AG04450 (cell line): ENCODE results near the gene SGSH. TPM values are rescaled to one million over a fixed set of nuclear protein-coding genes. Genes with fewer than 3 reads are reported as not detected.

Experiments used
- CTCF ChIA-PET: fragments of 300-600, 350-600 bp; formaldehyde crosslinking; extraction: SDS; loops from one replicate; lab custom pipeline; 2022; ENCODE audit warnings: antibody characterized with exemption, inconsistent platforms; lab: Charles Lee
- POLR2A ChIA-PET: fragments of 350-600 bp; formaldehyde crosslinking; extraction: SDS; loops from one replicate; lab custom pipeline; 2021; ENCODE audit warnings: antibody characterized with exemption, inconsistent platforms; lab: Yijun Ruan, JAX
- DNase-seq: peaks from one replicate; pipeline ENCODE4 v3.0.0-alpha.2; 2011; ENCODE audit warnings: low read depth, low spot score
- H3K27ac ChIP-seq: one replicate; pipeline ENCODE4 v1.5.1; 2012; ENCODE audit warnings: low read depth, low read length, control low read depth
- H3K27me3 ChIP-seq: one replicate; pipeline ENCODE4 v1.6.0; 2012; ENCODE audit warnings: low read length; ENCODE audit not compliant: control insufficient read depth, insufficient read depth
- H3K4me3 ChIP-seq: 2 replicates; pipeline ENCODE4 v1.5.1; 2011; ENCODE audit warnings: mild to moderate bottlenecking, low read depth, low read length, control low read depth
- H3K9me3 ChIP-seq: 2 replicates; pipeline ENCODE4 v1.5.1; 2012; ENCODE audit warnings: low read length; ENCODE audit not compliant: control insufficient read depth, insufficient read depth
- CTCF ChIP-seq: IDR thresholded peaks from 2 replicates; pipeline ENCODE4 v1.5.1; 2011; ENCODE audit warnings: low read depth, low read length, control low read depth, inconsistent platforms
- polyA plus RNA-seq: library from polyadenylated mRNA; depleted of rRNA; stranded (reverse); fragments of >200 nt; gene quantifications from 2 replicates; pipeline ENCODE4 v1.2.3, GENCODE V29; 2011

The SGSH gene
- polyA plus RNA-seq, 1 experiment, result 39.9 TPM

GRCh38 chr17:80180192-80180591, 39.9 kb downstream of the SGSH start:
- no peak overlapping the region for H3K4me3 ChIP-seq
- no peaks in the 10 kb centered on the region; the same call in 1 of the 2 replicates for H3K9me3 ChIP-seq
- TF ChIP-seq CTCF, result no peak
- no peak overlapping the region for H3K27ac ChIP-seq
- ChIA-PET CTCF (no interaction called here), POLR2A (no interaction called here)
- no peak for DNase-seq
- peaks cover 45% of the 10 kb centered on the region for H3K27me3 ChIP-seq

GRCh38 chr17:80177986-80178595, 42.0 kb downstream of the SGSH start:
- CTCF ChIA-PET, result no interaction called here
- POLR2A ChIA-PET, result no interaction called here
- DNase-seq, result no peak
- TF ChIP-seq CTCF, result no peak
- Histone ChIP-seq H3K27ac (no peak overlapping the region), H3K27me3 (peaks cover 39% of the 10 kb centered on the region), H3K9me3 (no peaks in the 10 kb centered on the region; the same call in 1 of the 2 replicates), H3K4me3 (no peak overlapping the region)

- Histone ChIP-seq H3K9me3 (no peaks in the 10 kb centered on the region; the same call in 1 of the 2 replicates), H3K4me3 (no peak overlapping the region), H3K27ac (no peak overlapping the region), H3K27me3 (peaks cover 35% of the 10 kb centered on the region)
- no peak for DNase-seq
- no peak for TF ChIP-seq CTCF
- CTCF ChIA-PET, result interaction anchor here (0.9 kb wide), 1 partner anchor 75 kb away, joined by 14 read pairs; the partner anchor contains the start of gene GAA
- POLR2A ChIA-PET, result interaction anchor here (1.0 kb wide), 1 partner anchor 15 kb away, joined by 3 read pairs; no protein-coding TSS in a partner anchor
Observed at GRCh38 chr17:80176757-80177156, 43.4 kb downstream of the SGSH start.

GRCh38 chr17:80173916-80174315, 46.2 kb downstream of the SGSH start:
- CTCF ChIA-PET, result no interaction called here
- no peak for DNase-seq
- Histone ChIP-seq H3K27me3 (peaks cover 23% of the 10 kb centered on the region), H3K9me3 (no peaks in the 10 kb centered on the region; the same call in 1 of the 2 replicates), H3K27ac (no peak overlapping the region), H3K4me3 (no peak overlapping the region)
- no peak for TF ChIP-seq CTCF
- POLR2A ChIA-PET, result no interaction called here

GRCh38 chr17:80173126-80173525, 47.0 kb downstream of the SGSH start:
- no peak for DNase-seq
- Histone ChIP-seq H3K4me3 (no peak overlapping the region), H3K27me3 (peaks cover 22% of the 10 kb centered on the region), H3K9me3 (no peaks in the 10 kb centered on the region; the same call in 1 of the 2 replicates), H3K27ac (no peak overlapping the region)
- POLR2A ChIA-PET, result no interaction called here
- CTCF ChIA-PET, result no interaction called here
- TF ChIP-seq CTCF, result no peak
